NCI-H526 treated with DMSO at 0.1 percent for 48 hours (cell line): ENCODE results near the gene TTLL3.
"Not testable (repeated sequence)": the region's sequence is repeated elsewhere in the genome, so short reads cannot be mapped to it uniquely, and the experiment has no call there.

ENCODE experiments used
- DNase-seq: peaks from one replicate; lab custom pipeline; 2025; lab: John Stamatoyannopoulos, UW

TTLL3 gene

GRCh38 chr3:9866639-9867038 lies 56.6 kb downstream of the TTLL3 start:
- no peak for DNase-seq

GRCh38 chr3:9867106-9867505 lies 57.0 kb downstream of the TTLL3 start:
- no peak for DNase-seq

- no peak for DNase-seq
Measured at GRCh38 chr3:9869955-9870354, 59.9 kb downstream of the TTLL3 start.

DNA sequence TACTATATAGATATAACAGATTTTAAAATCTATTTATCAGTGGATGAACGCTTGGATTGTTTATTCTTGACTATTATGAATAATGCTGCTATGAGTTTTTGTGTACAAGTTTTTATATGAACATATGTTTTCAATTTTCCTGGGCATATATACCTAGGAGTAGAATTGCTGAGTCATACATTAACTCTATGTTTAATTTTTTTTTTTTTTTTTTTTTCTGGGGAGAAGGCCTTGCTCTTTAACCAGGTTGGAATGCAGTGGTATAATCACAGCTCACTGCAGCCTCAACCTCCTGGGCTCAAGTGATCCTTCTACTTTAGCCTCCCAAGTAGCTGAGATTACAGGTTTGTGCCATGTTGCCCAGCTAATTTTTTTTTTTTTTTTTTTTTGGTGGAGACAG lies 60.9 kb downstream of the TTLL3 start:
- no peak for DNase-seq

- not testable (repeated sequence) for DNase-seq
Measured at GRCh38 chr3:9872067-9872466, 62.0 kb downstream of the TTLL3 start.

GRCh38 chr3:9875448-9875847 lies 65.4 kb downstream of the TTLL3 start:
- no peak for DNase-seq

DNA sequence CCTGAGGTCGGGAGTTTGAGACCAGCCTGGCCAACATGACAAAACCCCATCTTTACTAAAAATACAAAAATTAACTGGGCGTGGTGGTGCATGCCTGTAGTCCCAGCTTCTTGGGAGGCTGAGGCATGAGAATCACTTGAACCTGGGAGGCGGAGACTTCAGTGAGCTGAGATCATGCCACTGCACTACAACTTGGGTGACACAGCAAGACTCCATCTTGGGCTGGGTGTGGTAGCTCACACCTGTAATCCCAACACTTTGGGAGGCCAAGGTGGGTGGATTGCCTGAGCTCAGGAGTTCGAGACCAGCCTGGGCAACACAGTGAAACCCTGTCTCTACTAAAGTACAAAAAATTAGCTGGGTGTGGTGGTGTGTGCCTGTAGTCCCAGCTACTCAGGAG lies 66.2 kb downstream of the TTLL3 start:
- DNase-seq = not testable (repeated sequence)

DNA sequence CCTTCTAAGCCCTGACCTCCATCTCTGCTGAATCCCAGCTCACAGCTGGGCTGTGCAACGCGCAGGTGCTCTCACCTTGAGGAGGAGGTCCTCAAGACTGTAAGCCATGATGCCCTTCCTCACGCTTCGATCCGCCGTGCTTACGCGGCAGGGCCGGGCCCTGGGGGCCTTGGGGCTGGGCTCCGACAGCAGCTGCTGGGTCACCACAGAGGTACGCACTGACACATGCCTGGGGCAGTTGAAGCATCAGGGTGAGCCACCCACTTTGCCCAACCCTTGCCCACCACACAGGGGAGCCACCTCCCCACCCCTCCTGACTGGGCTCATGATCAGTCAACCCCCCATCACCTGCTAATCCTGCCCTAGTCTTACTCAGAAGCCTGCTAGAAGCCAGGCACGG lies 66.9 kb downstream of the TTLL3 start:
- DNase-seq = no peak

- DNase-seq = no peak
Measured at GRCh38 chr3:9878700-9879099, 68.6 kb downstream of the TTLL3 start.

DNA sequence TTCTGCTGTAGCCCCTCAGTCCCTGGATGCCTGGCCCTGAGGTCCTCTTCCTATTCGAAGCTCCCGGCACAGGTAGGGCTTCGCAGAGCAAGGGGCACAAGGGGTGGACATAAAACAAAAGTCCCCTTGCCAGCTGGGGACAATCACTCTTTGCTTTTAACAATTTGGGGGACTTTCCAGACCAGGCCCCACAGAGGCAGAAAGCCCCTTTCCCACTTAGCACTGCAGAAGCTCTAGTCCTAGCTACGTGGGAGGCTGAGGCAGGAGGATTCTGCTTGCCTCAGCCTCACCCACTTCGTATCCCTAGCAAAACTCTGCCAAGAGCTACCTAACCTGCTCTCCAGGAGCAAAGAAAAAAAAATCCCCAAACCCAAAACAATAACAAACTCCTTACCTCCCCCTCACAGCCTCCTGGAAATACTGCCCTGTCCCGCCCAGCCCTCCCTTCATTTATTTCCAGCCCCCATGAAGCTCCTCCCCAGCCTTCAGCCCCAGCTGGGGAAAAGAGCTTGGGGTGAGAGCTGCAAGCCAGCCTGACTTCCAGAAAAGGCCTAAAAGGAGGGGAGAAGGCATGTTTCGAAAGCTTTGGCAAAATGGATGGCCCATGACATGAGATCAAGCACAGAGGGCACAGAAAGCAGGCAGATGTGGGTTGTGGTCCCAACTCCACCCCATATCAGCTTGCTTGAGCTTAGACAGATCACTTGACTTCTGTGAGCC lies 69.9 kb downstream of the TTLL3 start, which contains the start of gene CIDEC:
TSS of gene CIDEC (minus strand) at position 424 of the 720 bp plus-strand sequence. CDS start 1,767 bp downstream, outside the sequence.
- DNase-seq = no peak

GRCh38 chr3:9881441-9881840 lies 71.4 kb downstream of the TTLL3 start:
- no peak for DNase-seq

DNA sequence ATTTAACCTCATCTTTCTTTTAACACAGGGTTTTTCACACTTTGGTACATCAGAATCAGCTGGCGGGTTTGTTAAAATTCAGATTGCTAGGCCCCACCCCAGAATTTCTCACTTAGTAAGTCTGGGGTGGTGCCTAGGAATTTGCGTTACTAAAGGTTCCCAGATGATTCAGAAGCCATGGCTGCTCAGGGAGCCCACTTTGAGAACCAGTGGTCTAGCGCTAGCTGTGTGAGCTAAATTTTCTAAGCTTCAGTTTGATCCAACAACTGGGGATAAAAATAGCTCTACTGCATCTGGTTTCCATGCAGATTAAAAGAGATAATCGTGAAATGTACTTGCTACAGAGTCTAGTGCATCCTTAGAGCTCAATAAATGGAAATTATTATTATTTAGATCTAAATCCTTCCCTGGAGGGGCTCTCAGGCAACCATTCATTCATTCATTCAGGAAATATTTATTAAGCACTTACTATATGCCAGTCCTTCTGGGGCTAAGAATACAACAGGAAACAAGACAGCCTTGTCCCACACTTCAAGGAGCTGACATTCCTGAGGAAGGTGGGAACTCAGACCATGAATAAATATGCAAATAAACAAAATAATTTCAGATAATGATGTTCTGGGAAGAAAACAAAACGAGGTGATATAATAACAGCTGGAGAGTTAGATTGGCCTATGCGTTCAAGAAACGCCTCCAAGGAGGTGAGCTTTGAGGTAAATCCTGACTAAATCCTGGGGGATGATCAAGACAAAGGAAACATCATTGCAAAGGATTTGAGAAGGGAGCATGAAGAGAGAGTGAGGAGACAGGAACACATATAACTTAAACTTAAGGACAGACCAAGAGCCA lies 73.9 kb downstream of the TTLL3 start:
- DNase-seq = no peak

GRCh38 chr3:9884555-9885165 lies 74.6 kb downstream of the TTLL3 start:
- no peak for DNase-seq
